ENCODE results near the gene CILP.

The CILP gene

GRCh38 chr15:65204931-65205660 is 6.2 kb downstream of the CILP start:
- DNase-seq (ENCODE audit: low read depth in 1 of 2, low spot score in 1 of 2), result no peak
- Histone ChIP-seq H3K27me3 (ENCODE audit: insufficient read depth, poor library complexity, severe bottlenecking) (no peaks in the 10 kb centered on the region), H3K4me3 (replicated peaks; ENCODE audit: insufficient read depth, low read length) (no peak overlapping the region), H3K27ac (replicated peaks) (no peak overlapping the region)
- TF ChIP-seq CTCF (IDR thresholded peaks at IDR 0.05; ENCODE audit: insufficient read depth, low read length) (no peak), POLR2AphosphoS5 (IDR thresholded peaks at IDR 0.05; ENCODE audit: low read depth) (no peak), SPI1 (IDR thresholded peaks at IDR 0.05; ENCODE audit: borderline replicate concordance, low read depth) (no peak), GABPA (IDR thresholded peaks at IDR 0.05; ENCODE audit: low read depth) (no peak)
- TF ChIP-seq, protein P1, sequence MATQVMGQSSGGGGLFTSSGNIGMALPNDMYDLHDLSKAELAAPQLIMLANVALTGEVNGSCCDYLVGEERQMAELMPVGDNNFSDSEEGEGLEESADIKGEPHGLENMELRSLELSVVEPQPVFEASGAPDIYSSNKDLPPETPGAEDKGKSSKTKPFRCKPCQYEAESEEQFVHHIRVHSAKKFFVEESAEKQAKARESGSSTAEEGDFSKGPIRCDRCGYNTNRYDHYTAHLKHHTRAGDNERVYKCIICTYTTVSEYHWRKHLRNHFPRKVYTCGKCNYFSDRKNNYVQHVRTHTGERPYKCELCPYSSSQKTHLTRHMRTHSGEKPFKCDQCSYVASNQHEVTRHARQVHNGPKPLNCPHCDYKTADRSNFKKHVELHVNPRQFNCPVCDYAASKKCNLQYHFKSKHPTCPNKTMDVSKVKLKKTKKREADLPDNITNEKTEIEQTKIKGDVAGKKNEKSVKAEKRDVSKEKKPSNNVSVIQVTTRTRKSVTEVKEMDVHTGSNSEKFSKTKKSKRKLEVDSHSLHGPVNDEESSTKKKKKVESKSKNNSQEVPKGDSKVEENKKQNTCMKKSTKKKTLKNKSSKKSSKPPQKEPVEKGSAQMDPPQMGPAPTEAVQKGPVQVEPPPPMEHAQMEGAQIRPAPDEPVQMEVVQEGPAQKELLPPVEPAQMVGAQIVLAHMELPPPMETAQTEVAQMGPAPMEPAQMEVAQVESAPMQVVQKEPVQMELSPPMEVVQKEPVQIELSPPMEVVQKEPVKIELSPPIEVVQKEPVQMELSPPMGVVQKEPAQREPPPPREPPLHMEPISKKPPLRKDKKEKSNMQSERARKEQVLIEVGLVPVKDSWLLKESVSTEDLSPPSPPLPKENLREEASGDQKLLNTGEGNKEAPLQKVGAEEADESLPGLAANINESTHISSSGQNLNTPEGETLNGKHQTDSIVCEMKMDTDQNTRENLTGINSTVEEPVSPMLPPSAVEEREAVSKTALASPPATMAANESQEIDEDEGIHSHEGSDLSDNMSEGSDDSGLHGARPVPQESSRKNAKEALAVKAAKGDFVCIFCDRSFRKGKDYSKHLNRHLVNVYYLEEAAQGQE (IDR thresholded peaks at IDR 0.05; ENCODE audit: insufficient replicate concordance, low read depth), result no peak

DNA sequence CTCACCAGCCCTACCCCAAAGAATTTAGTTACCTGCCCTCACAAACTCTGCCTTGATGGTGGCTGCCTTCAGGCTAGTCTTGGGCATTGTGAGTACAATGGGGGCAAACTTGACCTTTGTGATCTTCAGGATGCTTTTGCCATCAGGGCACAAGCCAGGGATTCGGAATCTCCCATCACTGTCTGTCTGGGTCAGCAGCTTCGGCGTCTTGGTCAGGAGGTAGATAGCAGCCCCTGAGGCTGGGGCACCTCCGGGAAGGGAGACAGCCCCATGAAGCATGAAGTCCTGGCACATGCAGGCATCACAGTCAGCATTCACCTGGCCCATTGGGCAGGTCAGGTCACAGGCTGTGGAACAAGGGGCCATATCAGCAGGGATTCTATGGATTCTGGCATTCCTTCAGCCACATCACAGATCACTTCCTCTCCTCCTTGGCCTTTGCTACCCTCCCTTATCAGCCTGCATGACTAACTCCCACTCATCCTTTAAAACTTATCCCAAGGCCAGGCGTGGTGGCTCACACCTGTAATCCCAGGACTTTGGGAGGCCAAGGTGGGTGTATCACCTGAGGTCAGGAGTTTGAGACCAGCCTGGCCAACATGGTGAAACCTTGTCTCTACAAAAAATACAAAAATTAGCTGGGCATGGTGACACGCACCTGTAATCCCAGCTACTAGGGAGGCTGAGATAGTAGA is 6.9 kb downstream of the CILP start:
- H3K4me3 ChIP-seq (replicated peaks; ENCODE audit: insufficient read depth, low read length), result no peak overlapping the region
- H3K27me3 ChIP-seq (ENCODE audit: insufficient read depth, poor library complexity, severe bottlenecking), result no peaks in the 10 kb centered on the region
- H3K27ac ChIP-seq (replicated peaks), result no peak overlapping the region
- DNase-seq (ENCODE audit: low read depth in 1 of 2, low spot score in 1 of 2), result no peak
- TF ChIP-seq SPI1 (IDR thresholded peaks at IDR 0.05; ENCODE audit: borderline replicate concordance, low read depth), result no peak
- no peak for TF ChIP-seq GABPA (IDR thresholded peaks at IDR 0.05; ENCODE audit: low read depth)
- no peak for TF ChIP-seq POLR2AphosphoS5 (IDR thresholded peaks at IDR 0.05; ENCODE audit: low read depth)
- TF ChIP-seq, protein P1 (IDR thresholded peaks at IDR 0.05; ENCODE audit: insufficient replicate concordance, low read depth), result no peak
- TF ChIP-seq CTCF (IDR thresholded peaks at IDR 0.05; ENCODE audit: insufficient read depth, low read length), result no peak

DNA sequence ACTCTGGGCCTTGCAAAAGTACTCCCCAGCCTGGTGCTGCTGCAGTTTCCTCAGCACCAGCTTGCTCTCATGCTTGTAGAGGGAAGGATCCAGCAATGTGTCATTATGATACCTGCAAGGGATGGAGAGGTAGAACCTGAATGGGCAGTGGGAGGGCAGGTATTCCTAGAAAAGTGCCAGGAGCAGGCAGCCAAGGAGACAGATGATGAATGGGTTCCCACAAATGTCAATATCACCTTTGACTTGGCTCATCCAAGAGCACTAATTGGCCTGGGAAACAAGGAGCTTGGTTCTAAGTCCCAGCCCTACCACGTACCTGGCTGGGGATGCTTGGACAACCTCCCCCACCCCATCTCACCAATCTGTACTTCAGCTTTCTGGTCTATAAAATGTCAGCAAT is 9.4 kb downstream of the CILP start:
- Histone ChIP-seq H3K4me3 (replicated peaks; ENCODE audit: insufficient read depth, low read length) (no peak overlapping the region), H3K27me3 (ENCODE audit: insufficient read depth, poor library complexity, severe bottlenecking) (no peaks in the 10 kb centered on the region), H3K27ac (replicated peaks) (no peak overlapping the region)
- no peak for DNase-seq (ENCODE audit: low read depth in 1 of 2, low spot score in 1 of 2)
- TF ChIP-seq SPI1 (IDR thresholded peaks at IDR 0.05; ENCODE audit: borderline replicate concordance, low read depth), result no peak
- no peak for TF ChIP-seq GABPA (IDR thresholded peaks at IDR 0.05; ENCODE audit: low read depth)
- no peak for TF ChIP-seq CTCF (IDR thresholded peaks at IDR 0.05; ENCODE audit: insufficient read depth, low read length)
- TF ChIP-seq POLR2AphosphoS5 (IDR thresholded peaks at IDR 0.05; ENCODE audit: low read depth), result no peak
- TF ChIP-seq, protein P1 (IDR thresholded peaks at IDR 0.05; ENCODE audit: insufficient replicate concordance, low read depth), result no peak
